Measurements from ENCODE around the gene PCSK2. TPM values are rescaled to one million over a fixed set of nuclear protein-coding genes. Genes with fewer than 3 reads are reported as not detected.

PCSK2 gene
- total RNA-seq, 1 donor from 2014 or later, result not detected

DNA sequence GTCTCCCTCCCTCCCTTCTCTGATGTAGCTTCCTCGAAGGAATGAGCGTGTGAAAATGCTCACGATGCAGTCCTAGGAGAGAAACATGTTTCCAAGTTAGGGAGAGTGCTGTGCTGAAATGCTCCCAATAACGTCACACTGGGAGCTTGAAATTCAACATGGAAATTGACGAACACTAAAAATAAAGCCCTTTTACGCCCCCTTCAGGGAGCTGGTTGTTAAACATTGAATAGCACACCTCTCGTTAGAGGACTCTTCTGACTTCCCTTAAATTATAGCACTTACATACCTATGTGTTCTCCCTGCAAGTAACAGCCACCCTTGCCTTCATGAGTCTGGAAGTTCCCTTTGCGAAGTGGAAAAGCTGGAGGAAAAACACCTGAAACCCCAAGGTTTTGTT lies 215.7 kb downstream of the PCSK2 start:
- no peak for DNase-seq (ENCODE audit: low spot score)

- no peak for DNase-seq (ENCODE audit: low spot score)
These were observed 216.5 kb downstream of the PCSK2 start for GRCh38 chr20:17443131-17443858.

- no peak for DNase-seq (ENCODE audit: low spot score)
These were observed 217.3 kb downstream of the PCSK2 start for GRCh38 chr20:17444091-17444490.

- DNase-seq (ENCODE audit: low spot score), result no peak
These were observed 218.7 kb downstream of the PCSK2 start for GRCh38 chr20:17445543-17445942.

DNA sequence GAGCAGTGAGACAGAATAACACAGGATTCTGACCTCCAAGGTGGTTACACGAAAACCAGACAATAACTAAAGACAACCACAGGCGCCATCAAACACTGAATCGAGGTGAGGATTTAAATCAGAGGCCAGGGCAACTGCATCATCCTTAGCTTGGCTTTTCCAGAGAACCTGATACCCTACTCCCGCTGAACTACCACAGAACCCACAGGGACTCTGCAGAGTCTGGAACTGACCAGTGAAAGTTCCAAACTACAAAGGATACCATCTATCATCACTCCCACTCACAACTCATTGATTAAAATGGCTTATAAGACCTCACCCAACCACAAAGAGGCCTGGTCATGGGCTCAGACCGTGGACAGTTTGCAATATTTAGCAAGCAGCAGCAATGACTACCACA lies 219.3 kb downstream of the PCSK2 start:
- DNase-seq (ENCODE audit: low spot score), result no peak

DNA sequence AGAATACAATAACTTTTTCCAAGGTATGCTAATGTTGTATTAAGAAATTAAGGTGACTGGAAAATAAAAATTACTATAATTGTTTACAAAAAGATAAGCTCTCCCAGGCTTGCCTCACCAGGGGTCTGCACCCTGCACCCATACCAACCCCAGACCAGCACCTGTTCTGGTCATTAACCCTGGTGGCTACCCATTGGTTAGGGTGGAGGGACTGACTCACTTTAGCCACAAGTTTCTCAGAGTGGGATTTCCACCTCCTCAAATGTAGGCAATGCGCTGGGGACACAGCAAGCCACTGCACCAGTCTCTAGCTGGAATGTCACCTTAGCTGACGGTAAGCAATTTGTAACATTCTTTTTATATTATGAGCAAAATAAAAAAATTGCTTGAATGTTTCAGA lies 221.2 kb downstream of the PCSK2 start:
- no peak for DNase-seq (ENCODE audit: low spot score)

DNA sequence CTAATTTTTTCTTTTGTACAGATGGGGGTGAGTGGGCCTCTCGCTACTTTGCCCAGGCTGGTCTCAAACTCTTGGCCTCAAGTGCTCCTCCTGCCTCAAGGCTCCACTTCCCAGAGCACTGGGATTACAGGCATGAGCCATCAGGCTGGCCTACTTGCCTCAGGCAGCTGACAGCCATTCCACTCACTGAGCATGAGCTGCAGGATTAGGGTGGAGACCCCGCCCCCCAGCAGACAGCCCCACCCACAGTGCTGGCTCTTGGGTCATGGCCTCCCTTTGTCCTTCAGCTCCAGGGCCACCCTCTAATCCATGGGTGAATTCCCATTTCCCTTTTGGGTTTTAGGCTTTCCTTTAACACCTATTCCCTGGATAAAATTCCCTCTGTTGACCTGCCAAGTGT lies 222.2 kb downstream of the PCSK2 start:
- no peak for DNase-seq (ENCODE audit: low spot score)

- DNase-seq (ENCODE audit: low spot score), result no peak
These were observed 225.6 kb downstream of the PCSK2 start for GRCh38 chr20:17452441-17452840.

- no peak for DNase-seq (ENCODE audit: low spot score)
These were observed 226.8 kb downstream of the PCSK2 start for GRCh38 chr20:17453592-17453991.

GRCh38 chr20:17456279-17456678 lies 229.4 kb downstream of the PCSK2 start:
- DNase-seq (ENCODE audit: low spot score), result no peak

GRCh38 chr20:17457079-17457478 lies 230.2 kb downstream of the PCSK2 start:
- no peak for DNase-seq (ENCODE audit: low spot score)

DNA sequence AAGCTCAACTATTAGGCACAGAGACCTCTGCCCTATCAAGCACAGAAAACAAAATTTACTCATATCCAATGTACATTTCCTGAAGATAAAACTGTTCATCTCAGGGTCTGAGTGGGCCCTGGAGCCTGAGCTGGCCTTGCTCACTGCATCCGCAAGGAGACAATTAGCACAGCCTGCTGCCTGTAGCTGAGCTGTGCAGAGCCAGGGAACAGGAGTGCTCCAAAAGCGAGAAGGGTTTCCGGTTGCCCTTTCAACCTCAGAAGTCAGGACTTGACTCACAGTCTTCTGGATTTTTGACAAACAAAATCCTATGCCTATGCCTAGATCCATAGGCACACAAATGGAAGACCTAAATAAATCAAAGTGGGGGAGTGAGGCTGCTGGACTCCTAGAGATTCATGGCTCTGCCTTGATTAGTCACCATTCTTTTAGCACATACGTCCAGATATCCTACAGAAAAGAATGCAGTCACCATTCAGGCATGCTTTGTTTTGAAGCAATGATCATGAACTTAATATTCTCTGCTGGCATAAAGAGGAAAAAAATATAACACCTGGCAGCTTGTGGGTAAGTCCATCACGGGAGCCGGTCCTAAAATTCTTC lies 230.8 kb downstream of the PCSK2 start:
- no peak for DNase-seq (ENCODE audit: low spot score)

DNA sequence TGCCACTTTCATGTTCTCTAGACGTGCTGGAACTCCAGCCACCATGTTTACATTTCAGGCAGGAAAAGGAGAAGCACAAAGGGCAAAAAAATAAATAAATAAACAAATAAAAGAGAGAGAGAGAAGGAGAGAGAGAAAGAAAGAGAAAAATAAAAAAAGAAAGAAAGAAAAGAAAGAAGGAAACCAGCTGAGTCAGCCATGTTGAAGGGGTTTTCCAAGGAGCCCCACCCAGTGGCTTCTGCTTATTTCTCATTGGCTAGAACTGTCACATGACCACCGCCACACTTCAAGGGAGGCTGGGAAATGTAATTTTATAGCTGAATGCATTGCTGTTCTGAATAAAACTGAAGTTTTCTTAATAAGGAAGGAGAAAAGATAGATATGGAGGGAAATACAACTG lies 233.3 kb downstream of the PCSK2 start:
- DNase-seq (ENCODE audit: low spot score), result no peak

DNA sequence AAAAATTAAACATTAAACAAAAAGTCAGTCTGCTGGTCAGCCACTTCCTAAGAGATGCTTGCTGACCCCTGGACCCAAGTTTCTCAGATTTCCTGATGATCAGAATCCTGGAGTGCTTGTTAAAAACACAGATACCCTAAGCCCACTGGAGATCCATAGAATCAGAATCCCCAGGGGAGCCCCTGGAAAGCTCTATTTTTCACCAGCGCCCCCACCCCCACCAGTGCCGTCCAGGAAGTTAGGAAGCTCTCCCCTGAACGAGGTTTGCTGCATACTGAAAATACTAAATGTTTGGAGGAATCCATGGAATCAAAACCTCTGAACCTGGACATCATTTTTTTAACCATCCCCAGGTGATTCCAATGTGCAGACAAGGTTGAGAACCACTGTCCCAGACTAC lies 235.1 kb downstream of the PCSK2 start:
- DNase-seq (ENCODE audit: low spot score), result no peak

GRCh38 chr20:17463711-17464110 lies 236.9 kb downstream of the PCSK2 start:
- DNase-seq (ENCODE audit: low spot score), result no peak

GRCh38 chr20:17465236-17465635 lies 238.4 kb downstream of the PCSK2 start:
- DNase-seq (ENCODE audit: low spot score), result no peak

DNA sequence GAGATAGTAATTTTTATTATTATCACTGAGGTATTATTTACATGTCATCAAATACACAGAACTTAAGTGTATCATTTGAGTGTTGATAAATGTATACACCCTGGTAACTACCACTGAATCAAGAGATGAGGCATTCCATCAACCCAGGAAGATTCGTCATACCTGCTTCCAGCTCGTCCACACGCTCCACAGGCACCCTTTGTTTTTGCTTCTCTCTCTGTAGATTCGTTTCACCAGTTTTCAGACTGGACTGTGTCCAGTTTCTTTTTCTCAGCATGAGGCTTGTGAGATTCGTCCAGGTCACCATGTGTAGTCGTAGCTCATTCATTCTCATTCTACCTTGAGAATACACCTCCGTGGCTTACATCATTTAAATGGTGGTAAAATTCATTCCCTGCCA lies 239.8 kb downstream of the PCSK2 start:
- DNase-seq (ENCODE audit: low spot score), result no peak

- no peak for DNase-seq (ENCODE audit: low spot score)
These were observed 240.3 kb downstream of the PCSK2 start for GRCh38 chr20:17467120-17467655.

GRCh38 chr20:17468073-17468840 lies 241.4 kb downstream of the PCSK2 start:
- DNase-seq (ENCODE audit: low spot score), result no peak

DNA sequence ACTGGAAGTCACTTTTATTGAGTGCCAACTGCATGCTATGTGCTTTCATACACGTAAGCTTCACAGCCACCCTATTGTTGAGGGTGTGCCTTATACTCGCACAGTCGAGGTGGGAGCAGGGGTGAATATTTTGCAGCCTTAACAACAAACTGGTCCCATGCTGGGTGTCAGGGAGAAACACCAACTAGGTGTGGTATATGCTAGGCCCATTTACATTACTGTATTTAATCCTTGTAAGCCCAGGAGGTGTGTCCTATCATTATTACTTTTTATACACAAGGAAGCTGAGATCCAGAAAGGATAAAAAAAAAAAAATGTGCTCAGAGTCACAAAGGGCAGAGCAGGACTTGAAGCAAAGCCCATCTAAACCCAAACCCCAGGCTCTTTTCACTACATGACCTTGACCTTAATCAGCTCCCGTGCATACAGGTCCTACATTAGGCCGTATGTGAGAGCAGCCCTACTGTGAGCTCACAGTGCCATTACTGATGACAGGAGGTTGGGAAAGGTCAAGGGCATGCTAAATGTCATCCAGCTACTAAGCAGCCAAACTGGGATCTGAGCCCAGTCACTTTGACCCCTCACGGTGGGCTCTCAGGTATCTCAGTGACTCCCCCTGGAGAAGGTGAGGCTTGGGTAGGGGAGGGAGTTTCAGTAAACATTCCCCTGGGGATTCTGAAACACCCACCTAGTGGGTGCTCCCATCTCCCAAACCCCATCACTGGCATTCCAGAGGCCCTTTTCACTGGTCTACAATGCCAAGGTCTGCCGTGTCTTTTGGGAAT lies 242.6 kb downstream of the PCSK2 start:
- DNase-seq (ENCODE audit: low spot score), result no peak

DNA sequence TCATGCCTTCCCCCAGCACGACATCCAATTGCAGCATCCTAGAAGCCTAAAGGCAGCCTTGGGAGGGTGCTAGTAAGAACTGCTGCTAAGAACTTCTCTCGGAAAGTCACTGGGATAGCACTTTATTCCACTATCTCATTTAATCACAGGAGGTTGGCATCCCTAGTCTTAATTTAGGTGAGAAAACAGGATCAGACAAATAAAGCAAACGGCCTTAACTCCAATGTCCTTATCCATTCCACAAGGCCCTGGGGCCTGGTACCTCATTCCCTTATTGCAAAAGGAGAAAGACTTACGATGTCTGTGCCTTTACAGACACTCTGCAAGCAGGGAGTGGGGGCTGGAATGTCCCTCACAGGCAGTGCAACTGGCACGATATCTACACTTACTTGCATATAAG lies 243.7 kb downstream of the PCSK2 start:
- DNase-seq (ENCODE audit: low spot score), result no peak
